22Rv1 (cell line): ENCODE results near the gene NAT10.

ENCODE experiments used
- CTCF ChIP-seq: fragments of 450-650 bp; IDR thresholded peaks from 2 replicates; pipeline ENCODE4 v1.5.1; 2017; ENCODE audit warnings: mild to moderate bottlenecking
- ZFX ChIP-seq: fragments of 450-650 bp; IDR thresholded peaks from 2 replicates; pipeline ENCODE4 v1.6.1; 2017; ENCODE audit warnings: antibody characterized with exemption, borderline replicate concordance

- TF ChIP-seq CTCF: no peak
- no peak for TF ChIP-seq ZFX
These were observed 41.4 kb downstream of the NAT10 start for GRCh38 chr11:34146866-34147265.
